GM06990 (cell line): ENCODE data around the gene DCUN1D2.

Experiments used
- DNase-seq: peaks from one replicate; pipeline ENCODE4 v3.0.0-alpha.2; 2011; ENCODE audit not compliant: insufficient read length; ENCODE audit errors: extremely low read depth
- H3K27me3 ChIP-seq: replicated peaks from 2 replicates; pipeline ENCODE4 v1.6.0; 2011; ENCODE audit warnings: low read length; ENCODE audit not compliant: control insufficient read depth, insufficient read depth
- H3K36me3 ChIP-seq: 2 replicates; pipeline ENCODE4 v1.5.1; 2011; ENCODE audit warnings: low read length; ENCODE audit not compliant: control insufficient read depth, insufficient read depth
- H3K4me3 ChIP-seq: replicated peaks from 2 replicates; pipeline ENCODE4 v1.5.1; 2011; ENCODE audit warnings: low read depth, mild to moderate bottlenecking, control low read depth, low read length
- CTCF ChIP-seq: IDR thresholded peaks from 2 replicates; pipeline ENCODE4 v1.5.1; 2011; ENCODE audit warnings: low read length, control low read depth, mild to moderate bottlenecking, inconsistent platforms; ENCODE audit not compliant: insufficient read depth, poor library complexity, severe bottlenecking

The DCUN1D2 gene

GRCh38 chr13:113407531-113408393, 82.7 kb downstream of the DCUN1D2 start:
- TF ChIP-seq CTCF: no peak
- H3K36me3 ChIP-seq: no peaks in the 10 kb centered on the region
- no peaks in the 10 kb centered on the region; the same call in 1 of the 2 replicates for H3K27me3 ChIP-seq
- H3K4me3 ChIP-seq: no peak overlapping the region
- no peak for DNase-seq

DNA sequence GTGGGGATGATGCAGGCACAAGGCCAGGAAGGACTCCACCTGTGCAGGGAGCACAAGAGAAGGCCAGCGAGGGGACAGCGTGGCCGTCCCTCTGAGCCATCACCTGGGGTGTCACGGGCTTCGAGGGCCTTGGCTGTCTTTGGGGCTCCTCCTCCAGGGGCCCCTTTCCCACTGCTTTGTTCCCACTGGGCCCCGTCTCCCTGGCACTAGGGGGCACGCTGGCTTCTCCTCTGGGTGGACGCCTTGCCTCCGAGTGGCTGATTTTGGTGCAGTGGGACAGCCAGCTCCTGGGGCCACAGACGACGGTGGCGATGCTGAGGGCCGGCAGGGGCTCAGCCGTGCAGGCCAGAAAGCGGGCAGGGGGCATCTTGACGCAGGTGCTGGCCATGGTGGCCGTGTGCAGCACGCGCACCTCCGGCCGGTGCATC, 83.4 kb downstream of the DCUN1D2 start:
- TF ChIP-seq CTCF: no peak
- Histone ChIP-seq H3K27me3 (no peaks in the 10 kb centered on the region; the same call in 1 of the 2 replicates), H3K36me3 (no peaks in the 10 kb centered on the region), H3K4me3 (no peak overlapping the region)
- no peak for DNase-seq

DNA sequence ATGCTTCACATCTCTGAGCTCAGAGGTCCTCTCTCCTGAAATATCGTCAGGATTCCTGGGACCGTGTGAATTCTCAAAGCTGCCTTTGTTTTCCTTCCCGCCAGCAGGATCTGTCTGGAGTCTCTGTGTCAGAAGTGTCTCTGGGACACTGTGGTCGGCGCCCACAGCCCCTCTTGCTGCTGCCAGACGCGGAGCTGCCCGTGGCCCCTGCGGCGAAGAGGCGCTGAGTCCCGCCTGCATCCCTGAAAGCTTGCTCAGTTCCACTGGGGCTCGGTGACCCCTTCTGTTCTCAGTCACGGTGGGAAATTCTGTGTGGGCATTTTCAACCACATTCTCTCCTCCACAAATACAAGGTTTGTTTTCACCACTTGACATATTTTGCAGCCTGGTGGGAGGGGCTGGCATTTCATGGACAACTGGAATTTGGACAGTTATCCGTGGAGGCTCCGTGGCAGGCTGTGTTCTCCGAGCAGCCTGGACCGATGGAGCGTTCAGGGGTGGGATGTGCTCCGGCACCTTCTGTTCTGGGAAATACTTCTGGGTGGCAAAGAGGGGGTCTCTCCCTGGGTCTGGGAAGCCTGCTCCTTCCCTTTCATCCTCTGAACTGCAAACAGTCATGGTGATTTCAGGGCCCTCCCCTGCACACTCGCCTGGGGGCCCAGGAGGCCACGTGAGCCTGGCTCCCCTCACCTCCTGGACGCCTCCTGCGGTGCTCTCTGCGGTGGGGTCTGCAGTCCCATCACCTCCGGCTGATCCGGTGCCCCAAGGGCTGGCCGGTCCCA, 84.0 kb downstream of the DCUN1D2 start:
- TF ChIP-seq CTCF: no peak
- Histone ChIP-seq H3K4me3 (no peak overlapping the region), H3K36me3 (no peaks in the 10 kb centered on the region), H3K27me3 (no peaks in the 10 kb centered on the region; the same call in 1 of the 2 replicates)
- no peak for DNase-seq
